Measurements from ENCODE around the gene ARMC6. TPM values are rescaled to one million over a fixed set of nuclear protein-coding genes. Genes with fewer than 3 reads are reported as not detected.

The ARMC6 gene
- total and polyA plus RNA-seq, 2 of the 13 experiments (the other 11 are each of a cell fraction or from before 2014, with no cell fraction given), result 16.2 to 36.8 TPM

DNA sequence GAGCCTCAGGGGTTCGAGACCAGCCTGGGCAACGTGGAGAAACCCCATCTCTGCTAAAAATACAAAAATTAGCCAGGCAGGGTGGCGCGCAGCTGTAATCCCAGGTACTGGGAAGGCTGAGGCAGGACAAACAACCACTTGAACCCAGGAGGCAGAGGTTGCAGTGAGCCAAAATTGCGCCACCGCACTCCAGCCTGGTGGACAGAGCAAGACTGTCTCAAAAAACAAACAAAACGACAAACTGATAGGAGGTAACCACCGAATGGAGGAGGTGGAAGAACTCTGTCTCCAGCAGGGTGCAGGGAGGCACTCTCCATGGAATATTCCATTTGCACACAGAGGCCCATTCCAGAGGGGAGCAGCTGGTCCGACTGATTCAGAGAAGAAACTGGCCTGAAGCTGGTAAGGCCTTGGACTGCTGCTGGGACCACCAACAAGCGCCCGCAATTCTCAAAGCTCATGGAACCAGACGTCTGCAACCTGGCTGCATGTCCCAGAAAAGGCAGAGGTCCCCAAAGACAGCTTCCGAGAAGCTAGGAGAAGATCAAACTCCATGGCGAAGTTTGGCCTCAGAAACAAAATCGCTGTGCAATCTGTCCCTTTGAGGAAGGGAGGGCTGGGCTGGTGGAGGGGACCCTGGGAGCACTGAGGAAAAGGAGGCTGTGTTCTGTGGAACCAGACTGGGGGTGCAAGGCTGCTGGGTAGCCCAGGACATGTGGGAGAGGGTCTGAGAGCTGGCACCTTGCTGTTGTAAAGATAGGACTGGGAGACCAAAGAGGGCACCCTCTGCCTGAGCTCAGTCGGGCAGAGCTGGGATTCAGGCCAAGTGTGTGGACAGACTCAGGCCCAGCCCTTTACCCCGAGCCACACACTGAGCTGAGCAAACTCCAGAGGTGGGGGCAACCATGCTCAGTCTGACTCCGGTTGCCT is 65.6 kb downstream of the ARMC6 start (continued):
- TF ChIP-seq MAFK (conservative IDR thresholded peaks at IDR 0.05 in 1 of 2, IDR thresholded peaks at IDR 0.05 in 1 of 2; ENCODE audit: low read length in 2 of 2) (no peak), POLR2AphosphoS2 (IDR thresholded peaks at IDR 0.05; ENCODE audit: low read depth, low read length) (no peak), HDAC1 (CRISPR knock-in tag; IDR thresholded peaks at IDR 0.05) (peak; percentile 76), PCBP2 (optimal IDR thresholded peaks at IDR 0.05; ENCODE audit: low read depth, low read length, poor library complexity, severe bottlenecking) (no peak), ZNF335 (CRISPR knock-in tag; IDR thresholded peaks at IDR 0.05) (peak; percentile 79; the same call in 1 of the 2 replicates), RARG (CRISPR knock-in tag; IDR thresholded peaks at IDR 0.05; ENCODE audit: low read depth) (no peak), MTA1 (CRISPR knock-in tag; IDR thresholded peaks at IDR 0.05; ENCODE audit: borderline replicate concordance) (peak; percentile 69), ZNF75D (CRISPR knock-in tag; IDR thresholded peaks at IDR 0.05; ENCODE audit: borderline replicate concordance) (no peak), ZNF558 (CRISPR knock-in tag; IDR thresholded peaks at IDR 0.05; ENCODE audit: borderline replicate concordance) (no peak), ZNF720 (CRISPR knock-in tag; IDR thresholded peaks at IDR 0.05) (no peak), SP4 (CRISPR knock-in tag; IDR thresholded peaks at IDR 0.05) (no peak), SETDB1 (CRISPR knock-in tag; IDR thresholded peaks at IDR 0.05; ENCODE audit: borderline replicate concordance) (no peak), ZNF256 (CRISPR knock-in tag; conservative IDR thresholded peaks at IDR 0.05) (no peak), HMG20A (CRISPR knock-in tag; IDR thresholded peaks at IDR 0.05; ENCODE audit: borderline replicate concordance) (peak; percentile 57; the same call in 1 of the 2 replicates), FOSL1 (CRISPR knock-in tag; IDR thresholded peaks at IDR 0.05; ENCODE audit: borderline replicate concordance) (no peak), ZNF232 (CRISPR knock-in tag; IDR thresholded peaks at IDR 0.05; ENCODE audit: borderline replicate concordance) (no peak; the same call in 1 of the 2 replicates)
- TF ChIP-seq, protein P1, sequence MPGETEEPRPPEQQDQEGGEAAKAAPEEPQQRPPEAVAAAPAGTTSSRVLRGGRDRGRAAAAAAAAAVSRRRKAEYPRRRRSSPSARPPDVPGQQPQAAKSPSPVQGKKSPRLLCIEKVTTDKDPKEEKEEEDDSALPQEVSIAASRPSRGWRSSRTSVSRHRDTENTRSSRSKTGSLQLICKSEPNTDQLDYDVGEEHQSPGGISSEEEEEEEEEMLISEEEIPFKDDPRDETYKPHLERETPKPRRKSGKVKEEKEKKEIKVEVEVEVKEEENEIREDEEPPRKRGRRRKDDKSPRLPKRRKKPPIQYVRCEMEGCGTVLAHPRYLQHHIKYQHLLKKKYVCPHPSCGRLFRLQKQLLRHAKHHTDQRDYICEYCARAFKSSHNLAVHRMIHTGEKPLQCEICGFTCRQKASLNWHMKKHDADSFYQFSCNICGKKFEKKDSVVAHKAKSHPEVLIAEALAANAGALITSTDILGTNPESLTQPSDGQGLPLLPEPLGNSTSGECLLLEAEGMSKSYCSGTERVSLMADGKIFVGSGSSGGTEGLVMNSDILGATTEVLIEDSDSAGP (CRISPR knock-in tag; IDR thresholded peaks at IDR 0.05; ENCODE audit: borderline replicate concordance), result peak; percentile 47
- TF ChIP-seq, protein P2, sequence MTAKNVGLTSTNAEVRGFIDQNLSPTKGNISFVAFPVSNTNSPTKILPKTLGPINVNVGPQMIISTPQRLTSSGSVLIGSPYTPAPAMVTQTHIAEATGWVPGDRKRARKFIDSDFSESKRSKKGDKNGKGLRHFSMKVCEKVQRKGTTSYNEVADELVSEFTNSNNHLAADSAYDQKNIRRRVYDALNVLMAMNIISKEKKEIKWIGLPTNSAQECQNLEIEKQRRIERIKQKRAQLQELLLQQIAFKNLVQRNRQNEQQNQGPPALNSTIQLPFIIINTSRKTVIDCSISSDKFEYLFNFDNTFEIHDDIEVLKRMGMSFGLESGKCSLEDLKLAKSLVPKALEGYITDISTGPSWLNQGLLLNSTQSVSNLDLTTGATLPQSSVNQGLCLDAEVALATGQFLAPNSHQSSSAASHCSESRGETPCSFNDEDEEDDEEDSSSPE (CRISPR knock-in tag; IDR thresholded peaks at IDR 0.05), result no peak
- TF ChIP-seq, protein P3, sequence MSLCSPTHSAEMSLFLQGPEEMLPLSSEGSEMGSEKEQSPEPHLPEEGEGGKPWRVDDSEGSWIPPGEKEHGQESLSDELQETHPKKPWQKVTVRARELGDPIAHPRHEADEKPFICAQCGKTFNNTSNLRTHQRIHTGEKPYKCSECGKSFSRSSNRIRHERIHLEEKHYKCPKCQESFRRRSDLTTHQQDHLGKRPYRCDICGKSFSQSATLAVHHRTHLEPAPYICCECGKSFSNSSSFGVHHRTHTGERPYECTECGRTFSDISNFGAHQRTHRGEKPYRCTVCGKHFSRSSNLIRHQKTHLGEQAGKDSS (CRISPR knock-in tag; IDR thresholded peaks at IDR 0.05; ENCODE audit: borderline replicate concordance, low read depth), result peak; percentile 75; the same call in 1 of the 2 replicates
- TF ChIP-seq, protein P4, sequence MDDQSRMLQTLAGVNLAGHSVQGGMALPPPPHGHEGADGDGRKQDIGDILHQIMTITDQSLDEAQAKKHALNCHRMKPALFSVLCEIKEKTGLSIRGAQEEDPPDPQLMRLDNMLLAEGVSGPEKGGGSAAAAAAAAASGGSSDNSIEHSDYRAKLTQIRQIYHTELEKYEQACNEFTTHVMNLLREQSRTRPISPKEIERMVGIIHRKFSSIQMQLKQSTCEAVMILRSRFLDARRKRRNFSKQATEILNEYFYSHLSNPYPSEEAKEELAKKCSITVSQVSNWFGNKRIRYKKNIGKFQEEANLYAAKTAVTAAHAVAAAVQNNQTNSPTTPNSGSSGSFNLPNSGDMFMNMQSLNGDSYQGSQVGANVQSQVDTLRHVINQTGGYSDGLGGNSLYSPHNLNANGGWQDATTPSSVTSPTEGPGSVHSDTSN (CRISPR knock-in tag; IDR thresholded peaks at IDR 0.05; ENCODE audit: borderline replicate concordance), result no peak
- TF ChIP-seq, protein P5, sequence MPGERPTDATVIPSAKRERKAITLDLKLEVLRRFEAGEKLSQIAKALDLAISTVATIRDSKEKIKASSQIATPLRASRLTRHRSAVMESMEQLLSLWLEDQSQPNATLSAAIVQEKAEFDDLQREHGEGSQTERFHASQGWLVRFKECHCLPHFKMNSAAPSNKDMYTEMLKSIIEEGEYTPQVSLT (CRISPR knock-in tag; IDR thresholded peaks at IDR 0.05; ENCODE audit: borderline replicate concordance, low read depth), result no peak
- TF ChIP-seq, protein P6, sequence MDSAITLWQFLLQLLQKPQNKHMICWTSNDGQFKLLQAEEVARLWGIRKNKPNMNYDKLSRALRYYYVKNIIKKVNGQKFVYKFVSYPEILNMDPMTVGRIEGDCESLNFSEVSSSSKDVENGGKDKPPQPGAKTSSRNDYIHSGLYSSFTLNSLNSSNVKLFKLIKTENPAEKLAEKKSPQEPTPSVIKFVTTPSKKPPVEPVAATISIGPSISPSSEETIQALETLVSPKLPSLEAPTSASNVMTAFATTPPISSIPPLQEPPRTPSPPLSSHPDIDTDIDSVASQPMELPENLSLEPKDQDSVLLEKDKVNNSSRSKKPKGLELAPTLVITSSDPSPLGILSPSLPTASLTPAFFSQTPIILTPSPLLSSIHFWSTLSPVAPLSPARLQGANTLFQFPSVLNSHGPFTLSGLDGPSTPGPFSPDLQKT (CRISPR knock-in tag; IDR thresholded peaks at IDR 0.05; ENCODE audit: borderline replicate concordance), result no peak

Measured in HepG2 (cell line).